HG03060 (cell line): ENCODE results near the gene METTL16.

Experiments
- ATAC-seq: cut with Tn5 transposase; IDR thresholded peaks from one replicate; pipeline ENCODE4 v1.9.1; 2021; ENCODE audit warnings: low read depth, moderate number of reproducible peaks; ENCODE audit not compliant: unreplicated experiment

METTL16 gene

GRCh38 chr17:2418572-2418971 is 93.1 kb downstream of the METTL16 start:
- ATAC-seq, result no peak

GRCh38 chr17:2416010-2416734 is 95.5 kb downstream of the METTL16 start:
- no peak for ATAC-seq

- no peak for ATAC-seq
Measured at GRCh38 chr17:2415081-2415480, 96.6 kb downstream of the METTL16 start.

- ATAC-seq, result no peak
Measured at GRCh38 chr17:2414446-2415064, 97.1 kb downstream of the METTL16 start.

- no peak for ATAC-seq
Measured at GRCh38 chr17:2412561-2413021, 99.1 kb downstream of the METTL16 start.

- ATAC-seq, result no peak
Measured at GRCh38 chr17:2410951-2411350, 100.7 kb downstream of the METTL16 start.

- no peak for ATAC-seq
Measured at GRCh38 chr17:2406903-2407790, 104.5 kb downstream of the METTL16 start.

- ATAC-seq, result no peak
Measured at GRCh38 chr17:2406271-2406902, 105.3 kb downstream of the METTL16 start.

- no peak for ATAC-seq
Measured at GRCh38 chr17:2405247-2405926, 106.3 kb downstream of the METTL16 start.

GRCh38 chr17:2403044-2403443 is 108.6 kb downstream of the METTL16 start:
- ATAC-seq, result no peak

- ATAC-seq, result no peak
Measured at GRCh38 chr17:2402544-2402943, 109.1 kb downstream of the METTL16 start.

- peak; percentile 32 for ATAC-seq
Measured at GRCh38 chr17:2401426-2402221, 110.1 kb downstream of the METTL16 start.

- peak; percentile 2 for ATAC-seq
Measured at GRCh38 chr17:2400877-2401425, 110.7 kb downstream of the METTL16 start, which contains the start of gene MNT. Gene MNT (minus strand): TSS chr17:2401060. CDS start chr17:2400712, 348 bp downstream.

- ATAC-seq, result no peak
Measured at GRCh38 chr17:2400474-2400866, 111.2 kb downstream of the METTL16 start.

- ATAC-seq, result peak; percentile 26
Measured at GRCh38 chr17:2399572-2400473, 111.9 kb downstream of the METTL16 start.

GRCh38 chr17:2398655-2399571 is 112.8 kb downstream of the METTL16 start:
- ATAC-seq, result no peak

- ATAC-seq, result no peak
Measured at GRCh38 chr17:2398182-2398581, 113.5 kb downstream of the METTL16 start.
